Cardiac muscle cell (in vitro differentiated cells and primary cell): ENCODE measurements around the gene UHRF2. TPM values are rescaled to one million over a fixed set of nuclear protein-coding genes. Genes with fewer than 3 reads are reported as not detected.

Experiments used
- DNase-seq, 2 donors: peaks; one replicate each; pipeline versions ENCODE4 v3.0.0 to v3.0.0-alpha.2; 2010 to 2017; ENCODE audit warnings: low read depth in 1 of 2, low spot score in 1 of 2
- H3K27ac ChIP-seq: fragments of 200-600 bp; sonication (generic); 2 replicates; pipeline ENCODE4 v1.5.1; 2016
- H3K27me3 ChIP-seq: fragments of 200-600 bp; sonication (generic); 2 replicates; pipeline ENCODE4 v1.6.0; 2016; ENCODE audit warnings: control low read depth
- H3K36me3 ChIP-seq: fragments of 200-600 bp; sonication (generic); 2 replicates; pipeline ENCODE4 v1.5.1; 2016; ENCODE audit warnings: control low read depth
- H3K4me1 ChIP-seq: fragments of 200-600 bp; sonication (generic); 2 replicates; pipeline ENCODE4 v1.8.1; 2017; ENCODE audit warnings: low read depth, mild to moderate bottlenecking, mixed run types
- H3K4me3 ChIP-seq: fragments of 200-600 bp; sonication (generic); 2 replicates; pipeline ENCODE4 v1.5.1; 2016; ENCODE audit warnings: mild to moderate bottlenecking
- H3K9me3 ChIP-seq: fragments of 200-600 bp; sonication (generic); 2 replicates; pipeline ENCODE4 v1.5.1; 2017; ENCODE audit warnings: low read depth, mild to moderate bottlenecking, control low read depth
- CTCF ChIP-seq: IDR thresholded peaks from 2 replicates; pipeline ENCODE4 v1.5.1; 2012; ENCODE audit warnings: low read depth, mild to moderate bottlenecking, low read length
- polyA plus RNA-seq: library from polyadenylated mRNA; unstranded; fragments of >200 nt; fragmentation: Nextera tagmentation; extraction: Ambion mirVana; gene quantifications from 2 replicates; pipeline ENCODE4 v1.2.1, GENCODE V29; 2016
- total RNA-seq: library from RNA; depleted of rRNA; stranded (reverse); fragments of >200 nt; gene quantifications from 2 replicates; pipeline ENCODE4 v1.2.3, GENCODE V29; 2016

UHRF2 gene
- total and polyA plus RNA-seq, 2 experiments from 2014 or later = 18.1 to 38.6 TPM

DNA sequence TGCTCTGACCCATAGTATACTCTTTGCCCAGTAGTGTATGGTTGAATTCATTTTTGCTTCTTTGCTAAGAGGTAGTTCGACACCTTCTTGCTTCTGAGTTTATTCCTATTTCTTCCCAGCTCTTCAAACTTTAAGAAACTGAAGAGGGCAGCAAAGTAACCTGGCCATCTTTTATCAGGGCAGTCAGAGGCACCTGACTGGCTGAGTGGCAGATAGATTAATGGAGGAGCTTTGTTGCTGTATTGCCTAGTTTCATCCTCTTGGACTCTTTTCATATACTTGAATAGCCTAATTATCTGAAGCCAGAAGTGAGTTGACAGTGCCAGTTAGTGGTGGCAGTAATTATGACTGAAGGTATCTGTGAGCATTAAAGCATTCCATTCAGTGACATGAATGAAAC lies 82.5 kb downstream of the UHRF2 start:
- H3K36me3 ChIP-seq = peaks cover 23% of the 10 kb centered on the region
- no peaks in the 10 kb centered on the region for H3K27me3 ChIP-seq
- H3K27ac ChIP-seq = no peak overlapping the region
- DNase-seq = no peak
- TF ChIP-seq CTCF = no peak
- H3K9me3 ChIP-seq = no peaks in the 10 kb centered on the region
- no peaks in the 10 kb centered on the region for H3K4me1 ChIP-seq
- no peak overlapping the region for H3K4me3 ChIP-seq

DNA sequence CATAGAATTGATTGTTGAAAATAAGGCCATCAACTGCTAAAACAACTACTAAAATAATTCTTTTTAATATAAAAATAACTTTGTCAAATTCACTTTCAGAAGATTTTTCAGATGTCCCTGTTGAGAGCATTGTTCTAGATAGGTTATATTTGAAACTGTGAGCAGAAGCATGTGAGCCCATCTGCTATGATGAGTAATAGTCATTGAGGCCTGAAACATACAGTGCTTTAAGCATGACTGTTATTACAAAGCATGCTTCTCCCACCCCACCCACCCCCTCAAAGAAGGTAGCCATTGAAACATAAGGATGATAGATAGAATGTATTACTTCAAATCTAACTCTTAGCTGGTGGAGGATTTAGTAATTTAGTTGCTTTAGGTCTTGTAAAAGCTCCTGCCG lies 86.0 kb downstream of the UHRF2 start:
- Histone ChIP-seq H3K36me3 (peaks cover 35% of the 10 kb centered on the region), H3K27ac (no peak overlapping the region), H3K9me3 (no peaks in the 10 kb centered on the region), H3K27me3 (no peaks in the 10 kb centered on the region), H3K4me3 (no peak overlapping the region), H3K4me1 (no peaks in the 10 kb centered on the region)
- no peak for TF ChIP-seq CTCF
- DNase-seq = peak in 1 of 2 donors; percentile 7

DNA sequence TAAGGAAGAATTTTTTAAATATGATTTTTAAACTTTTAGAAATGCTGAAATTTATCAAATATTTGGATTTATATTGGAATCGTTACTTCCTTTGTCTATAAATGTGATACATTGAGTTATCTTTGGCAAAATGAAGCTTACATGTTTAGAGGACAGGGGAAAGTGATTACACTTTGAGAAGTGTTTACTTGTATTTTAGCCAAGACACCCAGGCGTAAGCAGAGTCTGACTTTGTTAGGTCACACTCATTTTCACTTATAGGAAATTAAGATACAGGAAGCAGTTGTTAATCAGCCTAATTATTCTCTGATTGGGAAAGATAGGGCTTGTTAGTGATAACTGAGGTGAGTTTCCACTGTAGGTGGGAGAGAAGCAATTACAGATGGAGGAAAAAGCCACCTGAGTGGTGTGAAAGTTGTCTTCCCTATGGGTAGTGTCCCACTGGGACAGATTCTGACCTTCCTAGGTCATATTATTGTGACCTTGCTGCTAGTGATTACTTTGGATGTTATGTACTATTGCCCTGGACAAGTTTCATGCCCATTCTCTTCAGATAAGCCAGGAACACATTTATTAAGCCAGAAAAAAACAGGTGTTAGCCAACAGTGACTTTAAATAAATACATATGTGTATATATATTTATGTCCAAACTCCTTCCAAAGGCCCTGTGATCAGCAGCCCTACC lies 88.7 kb downstream of the UHRF2 start:
- Histone ChIP-seq H3K27me3 (no peaks in the 10 kb centered on the region), H3K27ac (no peak overlapping the region), H3K9me3 (no peaks in the 10 kb centered on the region), H3K4me3 (no peak overlapping the region), H3K36me3 (peaks cover 41% of the 10 kb centered on the region), H3K4me1 (no peaks in the 10 kb centered on the region)
- DNase-seq = no peak
- TF ChIP-seq CTCF = no peak

- H3K36me3 ChIP-seq = peaks cover 39% of the 10 kb centered on the region
Observed at GRCh38 chr9:6502399-6502798, 89.4 kb downstream of the UHRF2 start.

GRCh38 chr9:6506571-6506970 lies 93.6 kb downstream of the UHRF2 start:
- Histone ChIP-seq H3K4me1 (no peaks in the 10 kb centered on the region), H3K36me3 (peaks cover 16% of the 10 kb centered on the region), H3K9me3 (no peaks in the 10 kb centered on the region), H3K27ac (no peak overlapping the region), H3K27me3 (no peaks in the 10 kb centered on the region), H3K4me3 (no peak overlapping the region)
- no peak for TF ChIP-seq CTCF
- no peak for DNase-seq

More at GRCh38 chr9:6502399-6502798, 89.4 kb downstream of the UHRF2 start:
- H3K27ac ChIP-seq = no peak overlapping the region
- no peak for DNase-seq
- H3K27me3 ChIP-seq = no peaks in the 10 kb centered on the region
- H3K9me3 ChIP-seq = no peaks in the 10 kb centered on the region
- no peak overlapping the region for H3K4me3 ChIP-seq
- TF ChIP-seq CTCF = no peak
- no peaks in the 10 kb centered on the region for H3K4me1 ChIP-seq
